ENCODE results near the gene SEC16B.

DNA sequence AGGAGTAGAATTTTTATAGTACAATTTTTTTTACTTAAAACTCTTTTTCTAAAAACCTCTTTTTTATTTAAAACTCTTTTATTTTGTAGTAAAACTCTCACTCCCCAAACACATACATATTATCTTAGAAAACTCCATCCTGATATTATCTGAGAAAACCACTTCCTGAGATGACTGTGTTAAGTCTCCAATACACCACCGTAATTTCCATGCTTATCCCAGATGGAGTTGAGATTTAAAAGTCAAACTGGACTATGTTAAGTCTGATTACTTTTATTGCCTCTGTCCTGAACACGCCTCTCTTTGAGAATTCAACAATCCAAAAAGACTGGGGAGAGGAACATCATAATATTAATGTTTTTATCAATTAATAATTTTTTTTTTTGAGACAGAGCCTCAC lies 3.7 kb downstream of the SEC16B start:
- no peak for TF ChIP-seq POLR2A (IDR thresholded peaks at IDR 0.05)
- no peak for TF ChIP-seq POLR2AphosphoS5 (IDR thresholded peaks at IDR 0.05; ENCODE audit: insufficient read depth in 1 of 2, low read depth in 1 of 2)
- no peak for TF ChIP-seq CTCF (IDR thresholded peaks at IDR 0.05)
